ENCODE results near the gene VEGFC. TPM values are rescaled to one million over a fixed set of nuclear protein-coding genes. Genes with fewer than 3 reads are reported as not detected.

Gene VEGFC
- total RNA-seq, 2 donors from 2014 or later, result 1.3 to 3.6 TPM

- intact Hi-C loops (cut with DNase I), result no loop called here
- ATAC-seq, result no peak
- TF ChIP-seq POLR2A (IDR thresholded peaks at IDR 0.05), result no peak
- no peak for TF ChIP-seq CTCF (IDR thresholded peaks at IDR 0.05)
- 44 to 63% methylated on average over 4 of the region's 4 CpGs for WGBS, 2 donors
- Histone ChIP-seq H3K4me3 (no peak overlapping the region), H3K27me3 (no peaks in the 10 kb centered on the region), H3K36me3 (replicated peaks in 1 of 2; ENCODE audit: insufficient read depth in 1 of 2, low read depth in 2 of 2) (no peaks in the 10 kb centered on the region), H3K9me3 (no peaks in the 10 kb centered on the region), H3K27ac (no peak overlapping the region), H3K4me1 (no peaks in the 10 kb centered on the region)
- DNase-seq, result no peak
Measured at GRCh38 chr4:176664964-176665363, 127.8 kb downstream of the VEGFC start.

GRCh38 chr4:176660561-176660960 is 132.2 kb downstream of the VEGFC start:
- Histone ChIP-seq H3K27me3 (no peaks in the 10 kb centered on the region), H3K4me1 (no peaks in the 10 kb centered on the region), H3K9me3 (no peaks in the 10 kb centered on the region), H3K4me3 (no peak overlapping the region), H3K36me3 (replicated peaks in 1 of 2; ENCODE audit: insufficient read depth in 1 of 2, low read depth in 2 of 2) (no peaks in the 10 kb centered on the region), H3K27ac (no peak overlapping the region)
- ATAC-seq (no peak), DNase-seq (no peak)
- intact Hi-C loops (cut with DNase I), result no loop called here
- 62 to 75% methylated on average over 5 of the region's 5 CpGs for WGBS, 2 donors
- TF ChIP-seq POLR2A (IDR thresholded peaks at IDR 0.05) (no peak), CTCF (IDR thresholded peaks at IDR 0.05) (no peak)

- ATAC-seq, result no peak
- WGBS, 2 donors, result 88 to 91% methylated on average over 3 of the region's 3 CpGs
- Histone ChIP-seq H3K9me3 (no peaks in the 10 kb centered on the region), H3K27me3 (no peaks in the 10 kb centered on the region), H3K27ac (no peak overlapping the region), H3K36me3 (replicated peaks in 1 of 2; ENCODE audit: insufficient read depth in 1 of 2, low read depth in 2 of 2) (no peaks in the 10 kb centered on the region), H3K4me1 (no peaks in the 10 kb centered on the region), H3K4me3 (no peak overlapping the region)
- intact Hi-C loops (cut with DNase I), result no loop called here
- TF ChIP-seq CTCF (IDR thresholded peaks at IDR 0.05), result no peak
- no peak for TF ChIP-seq POLR2A (IDR thresholded peaks at IDR 0.05)
- DNase-seq, result no peak
Measured at GRCh38 chr4:176656108-176656507, 136.6 kb downstream of the VEGFC start.

- intact Hi-C loops (cut with DNase I), result no loop called here
- no peak for TF ChIP-seq POLR2A (IDR thresholded peaks at IDR 0.05)
- TF ChIP-seq CTCF (IDR thresholded peaks at IDR 0.05), result no peak
- no peaks in the 10 kb centered on the region for H3K4me1 ChIP-seq
- WGBS, 2 donors, result 46 to 60% methylated on average over 7 of the region's 7 CpGs
- no peak overlapping the region for H3K4me3 ChIP-seq
- no peaks in the 10 kb centered on the region for H3K27me3 ChIP-seq
- ATAC-seq (no peak), DNase-seq (no peak)
- H3K36me3 ChIP-seq (replicated peaks in 1 of 2; ENCODE audit: insufficient read depth in 1 of 2, low read depth in 2 of 2), result no peaks in the 10 kb centered on the region
- H3K27ac ChIP-seq, result no peak overlapping the region
- H3K9me3 ChIP-seq, result no peaks in the 10 kb centered on the region
Measured at GRCh38 chr4:176654565-176655216, 138.0 kb downstream of the VEGFC start.
